ENCODE data around the gene RSPRY1.

The RSPRY1 gene

GRCh38 chr16:57224651-57225335 lies 38.7 kb downstream of the RSPRY1 start:
- Histone ChIP-seq H3K4me3 (ENCODE audit: low read depth, low read length) (no peak overlapping the region), H3K27me3 (ENCODE audit: insufficient read depth, low read length) (no peaks in the 10 kb centered on the region), H3K36me3 (ENCODE audit: insufficient read depth, low read length) (peaks cover 48% of the 10 kb centered on the region), H3K79me2 (ENCODE audit: control insufficient read depth, insufficient read depth, low read length, unreplicated experiment) (no peaks in the 10 kb centered on the region), H3K27ac (ENCODE audit: low read depth, low read length) (no peak overlapping the region), H2AFZ (ENCODE audit: low read length, unreplicated experiment) (no peak overlapping the region), H3K4me1 (ENCODE audit: control insufficient read depth, insufficient read depth, low read length, unreplicated experiment) (no peaks in the 10 kb centered on the region)

- H2AFZ ChIP-seq (ENCODE audit: low read length, unreplicated experiment) = no peak overlapping the region
- no peak overlapping the region for H3K27ac ChIP-seq (ENCODE audit: low read depth, low read length)
- H3K27me3 ChIP-seq (ENCODE audit: insufficient read depth, low read length) = no peaks in the 10 kb centered on the region
- H3K79me2 ChIP-seq (ENCODE audit: control insufficient read depth, insufficient read depth, low read length, unreplicated experiment) = no peaks in the 10 kb centered on the region
- peaks cover 47% of the 10 kb centered on the region for H3K36me3 ChIP-seq (ENCODE audit: insufficient read depth, low read length)
- no peaks in the 10 kb centered on the region for H3K4me1 ChIP-seq (ENCODE audit: control insufficient read depth, insufficient read depth, low read length, unreplicated experiment)
- H3K4me3 ChIP-seq (ENCODE audit: low read depth, low read length) = no peak overlapping the region
Measured at GRCh38 chr16:57225978-57226377, 39.8 kb downstream of the RSPRY1 start.

- Histone ChIP-seq H3K27me3 (ENCODE audit: insufficient read depth, low read length) (no peaks in the 10 kb centered on the region), H3K27ac (ENCODE audit: low read depth, low read length) (no peak overlapping the region), H3K4me1 (ENCODE audit: control insufficient read depth, insufficient read depth, low read length, unreplicated experiment) (no peaks in the 10 kb centered on the region), H2AFZ (ENCODE audit: low read length, unreplicated experiment) (no peak overlapping the region), H3K36me3 (ENCODE audit: insufficient read depth, low read length) (peaks cover 49% of the 10 kb centered on the region), H3K79me2 (ENCODE audit: control insufficient read depth, insufficient read depth, low read length, unreplicated experiment) (no peaks in the 10 kb centered on the region), H3K4me3 (ENCODE audit: low read depth, low read length) (no peak overlapping the region)
Measured at GRCh38 chr16:57226701-57227621, 40.8 kb downstream of the RSPRY1 start.

GRCh38 chr16:57229079-57229478 lies 43.0 kb downstream of the RSPRY1 start:
- no peak overlapping the region for H3K27ac ChIP-seq (ENCODE audit: low read depth, low read length)
- H3K79me2 ChIP-seq (ENCODE audit: control insufficient read depth, insufficient read depth, low read length, unreplicated experiment) = no peaks in the 10 kb centered on the region
- H3K4me1 ChIP-seq (ENCODE audit: control insufficient read depth, insufficient read depth, low read length, unreplicated experiment) = no peaks in the 10 kb centered on the region
- no peaks in the 10 kb centered on the region for H3K27me3 ChIP-seq (ENCODE audit: insufficient read depth, low read length)
- no peak overlapping the region for H3K4me3 ChIP-seq (ENCODE audit: low read depth, low read length)
- peaks cover 48% of the 10 kb centered on the region for H3K36me3 ChIP-seq (ENCODE audit: insufficient read depth, low read length)
- H2AFZ ChIP-seq (ENCODE audit: low read length, unreplicated experiment) = no peak overlapping the region

- Histone ChIP-seq H3K36me3 (ENCODE audit: insufficient read depth, low read length) (peaks cover 51% of the 10 kb centered on the region), H3K4me1 (ENCODE audit: control insufficient read depth, insufficient read depth, low read length, unreplicated experiment) (peaks cover 4% of the 10 kb centered on the region), H3K4me3 (ENCODE audit: low read depth, low read length) (no peak overlapping the region), H3K27ac (ENCODE audit: low read depth, low read length) (no peak overlapping the region), H3K79me2 (ENCODE audit: control insufficient read depth, insufficient read depth, low read length, unreplicated experiment) (no peaks in the 10 kb centered on the region), H3K27me3 (ENCODE audit: insufficient read depth, low read length) (no peaks in the 10 kb centered on the region), H2AFZ (ENCODE audit: low read length, unreplicated experiment) (no peak overlapping the region)
Measured at GRCh38 chr16:57231821-57232350, 45.8 kb downstream of the RSPRY1 start.

GRCh38 chr16:57233944-57234706 lies 48.0 kb downstream of the RSPRY1 start:
- Histone ChIP-seq H2AFZ (ENCODE audit: low read length, unreplicated experiment) (no peak overlapping the region), H3K27me3 (ENCODE audit: insufficient read depth, low read length) (no peaks in the 10 kb centered on the region), H3K4me1 (ENCODE audit: control insufficient read depth, insufficient read depth, low read length, unreplicated experiment) (peaks cover 4% of the 10 kb centered on the region), H3K36me3 (ENCODE audit: insufficient read depth, low read length) (peaks cover 45% of the 10 kb centered on the region), H3K27ac (ENCODE audit: low read depth, low read length) (no peak overlapping the region), H3K79me2 (ENCODE audit: control insufficient read depth, insufficient read depth, low read length, unreplicated experiment) (no peaks in the 10 kb centered on the region), H3K4me3 (ENCODE audit: low read depth, low read length) (no peak overlapping the region)

GRCh38 chr16:57234707-57235092 lies 48.6 kb downstream of the RSPRY1 start:
- peaks cover 4% of the 10 kb centered on the region for H3K4me1 ChIP-seq (ENCODE audit: control insufficient read depth, insufficient read depth, low read length, unreplicated experiment)
- no peak overlapping the region for H3K4me3 ChIP-seq (ENCODE audit: low read depth, low read length)
- no peaks in the 10 kb centered on the region for H3K27me3 ChIP-seq (ENCODE audit: insufficient read depth, low read length)
- H3K79me2 ChIP-seq (ENCODE audit: control insufficient read depth, insufficient read depth, low read length, unreplicated experiment) = no peaks in the 10 kb centered on the region
- H2AFZ ChIP-seq (ENCODE audit: low read length, unreplicated experiment) = no peak overlapping the region
- peaks cover 42% of the 10 kb centered on the region for H3K36me3 ChIP-seq (ENCODE audit: insufficient read depth, low read length)
- H3K27ac ChIP-seq (ENCODE audit: low read depth, low read length) = no peak overlapping the region

- H3K27me3 ChIP-seq (ENCODE audit: insufficient read depth, low read length) = no peaks in the 10 kb centered on the region
- no peak overlapping the region for H3K4me3 ChIP-seq (ENCODE audit: low read depth, low read length)
- H3K36me3 ChIP-seq (ENCODE audit: insufficient read depth, low read length) = peaks cover 42% of the 10 kb centered on the region
- H2AFZ ChIP-seq (ENCODE audit: low read length, unreplicated experiment) = no peak overlapping the region
- no peaks in the 10 kb centered on the region for H3K79me2 ChIP-seq (ENCODE audit: control insufficient read depth, insufficient read depth, low read length, unreplicated experiment)
- H3K4me1 ChIP-seq (ENCODE audit: control insufficient read depth, insufficient read depth, low read length, unreplicated experiment) = peaks cover 4% of the 10 kb centered on the region
- H3K27ac ChIP-seq (ENCODE audit: low read depth, low read length) = peak overlapping the region; percentile 24; the same call in 1 of the 2 replicates
Measured at GRCh38 chr16:57235128-57236021, 49.2 kb downstream of the RSPRY1 start.

GRCh38 chr16:57236022-57236350 lies 49.9 kb downstream of the RSPRY1 start:
- Histone ChIP-seq H2AFZ (ENCODE audit: low read length, unreplicated experiment) (no peak overlapping the region), H3K4me1 (ENCODE audit: control insufficient read depth, insufficient read depth, low read length, unreplicated experiment) (peaks cover 4% of the 10 kb centered on the region), H3K4me3 (ENCODE audit: low read depth, low read length) (no peak overlapping the region), H3K36me3 (ENCODE audit: insufficient read depth, low read length) (peaks cover 38% of the 10 kb centered on the region), H3K79me2 (ENCODE audit: control insufficient read depth, insufficient read depth, low read length, unreplicated experiment) (no peaks in the 10 kb centered on the region), H3K27ac (ENCODE audit: low read depth, low read length) (0 out of 2 replicates have a peak overlapping the region, but pooled peaks have one; percentile 4), H3K27me3 (ENCODE audit: insufficient read depth, low read length) (no peaks in the 10 kb centered on the region)

- Histone ChIP-seq H3K36me3 (ENCODE audit: insufficient read depth, low read length) (peaks cover 27% of the 10 kb centered on the region), H3K79me2 (ENCODE audit: control insufficient read depth, insufficient read depth, low read length, unreplicated experiment) (no peaks in the 10 kb centered on the region)
Measured at GRCh38 chr16:57238682-57239081, 52.6 kb downstream of the RSPRY1 start.

More at GRCh38 chr16:57238682-57239081, 52.6 kb downstream of the RSPRY1 start:
- Histone ChIP-seq H3K27me3 (ENCODE audit: insufficient read depth, low read length) (no peaks in the 10 kb centered on the region), H2AFZ (ENCODE audit: low read length, unreplicated experiment) (no peak overlapping the region), H3K4me1 (ENCODE audit: control insufficient read depth, insufficient read depth, low read length, unreplicated experiment) (peaks cover 4% of the 10 kb centered on the region), H3K4me3 (ENCODE audit: low read depth, low read length) (no peak overlapping the region), H3K27ac (ENCODE audit: low read depth, low read length) (no peak overlapping the region)
